SK-N-SH treated with all-trans-retinoic acid at 6 μM for 48 hours (cell line): Measurements from ENCODE around the gene SP3.

ENCODE experiments used
- ATAC-seq: fragments of 200-7000 bp; cut with Tn5 transposase; 3 replicates; pipeline ENCODE4 v1.9.1; 2020; ENCODE audit warnings: mild to moderate bottlenecking, moderate library complexity
- ARNTL ChIP-seq: fragments of 450-650 bp; formaldehyde crosslinking; IDR thresholded peaks from 2 replicates; pipeline ENCODE4 v1.5.0; 2020; ENCODE audit warnings: low read depth, mild to moderate bottlenecking, moderate library complexity, borderline replicate concordance
- BACH2 ChIP-seq: fragments of 250-450 bp; sonication (Bioruptor Pico); IDR thresholded peaks from 2 replicates; pipeline ENCODE4 v1.9.0; 2021; ENCODE audit warnings: mild to moderate bottlenecking, borderline replicate concordance
- CSDC2 ChIP-seq: fragments of 250-450 bp; sonication (Bioruptor Pico); IDR thresholded peaks from 2 replicates; pipeline ENCODE4 v1.5.0; 2020; ENCODE audit warnings: mild to moderate bottlenecking, moderate library complexity
- ESRRG ChIP-seq: fragments of 250-450 bp; sonication (Bioruptor Pico); IDR thresholded peaks from 2 replicates; pipeline ENCODE4 v1.6.1; 2021; ENCODE audit warnings: mild to moderate bottlenecking
- GLIS3 ChIP-seq: fragments of 250-450 bp; sonication (Bioruptor Pico); IDR thresholded peaks from 2 replicates; pipeline ENCODE4 v1.5.0; 2020; ENCODE audit warnings: mild to moderate bottlenecking, moderate library complexity
- ISL1 ChIP-seq: fragments of 250-450 bp; sonication (Bioruptor Pico); IDR thresholded peaks from 2 replicates; pipeline ENCODE4 v2.1.2; 2022; ENCODE audit warnings: mild to moderate bottlenecking, moderate library complexity
- OSR1 ChIP-seq: fragments of 250-450 bp; sonication (Bioruptor Pico); IDR thresholded peaks from 2 replicates; pipeline ENCODE4 v1.8.0; 2022; ENCODE audit warnings: moderate library complexity, mild to moderate bottlenecking, inconsistent platforms
- PATZ1 ChIP-seq: fragments of 250-450 bp; sonication (Bioruptor Pico); IDR thresholded peaks from 2 replicates; pipeline ENCODE4 v1.8.0; 2020; ENCODE audit warnings: mild to moderate bottlenecking, moderate library complexity, borderline replicate concordance
- POU6F1 ChIP-seq: fragments of 250-450 bp; sonication (Bioruptor Pico); IDR thresholded peaks from 2 replicates; pipeline ENCODE4 v1.8.0; 2021; ENCODE audit warnings: low read depth, mild to moderate bottlenecking, moderate library complexity, borderline replicate concordance
- PPARA ChIP-seq: fragments of 250-450 bp; sonication (Bioruptor Pico); IDR thresholded peaks from 2 replicates; pipeline ENCODE4 v1.5.0; 2020; ENCODE audit warnings: mild to moderate bottlenecking, borderline replicate concordance
- RARB ChIP-seq: fragments of 250-450 bp; sonication (Bioruptor Pico); IDR thresholded peaks from 2 replicates; pipeline ENCODE4 v1.8.0; 2021; ENCODE audit warnings: mild to moderate bottlenecking, moderate library complexity
- SNAI2 ChIP-seq: fragments of 250-450 bp; sonication (Bioruptor Pico); IDR thresholded peaks from 2 replicates; pipeline ENCODE4 v1.5.0; 2020; ENCODE audit warnings: mild to moderate bottlenecking, moderate library complexity
- TCF4 ChIP-seq: fragments of 250-450 bp; sonication (Bioruptor Pico); IDR thresholded peaks from 2 replicates; pipeline ENCODE4 v1.8.0; 2021; ENCODE audit warnings: mild to moderate bottlenecking, moderate library complexity, borderline replicate concordance
- TOX ChIP-seq: fragments of 250-450 bp; sonication (Bioruptor Pico); IDR thresholded peaks from 2 replicates; pipeline ENCODE4 v1.8.0; 2021; ENCODE audit warnings: mild to moderate bottlenecking, moderate library complexity, borderline replicate concordance
- ZC3H10 ChIP-seq: fragments of 250-450 bp; sonication (Bioruptor Pico); IDR thresholded peaks from 2 replicates; pipeline ENCODE4 v1.5.1; 2021; ENCODE audit warnings: mild to moderate bottlenecking, moderate library complexity
- ZFP3 ChIP-seq: fragments of 250-450 bp; sonication (Bioruptor Pico); IDR thresholded peaks from 2 replicates; pipeline ENCODE4 v1.5.0; 2020; ENCODE audit warnings: mild to moderate bottlenecking, moderate library complexity
- ZFP30 ChIP-seq: fragments of 450-650 bp; formaldehyde crosslinking; IDR thresholded peaks from 2 replicates; pipeline ENCODE4 v1.5.0; 2022; ENCODE audit warnings: mild to moderate bottlenecking, moderate library complexity
- ZNF70 ChIP-seq: fragments of 450-650 bp; formaldehyde crosslinking; IDR thresholded peaks from 2 replicates; pipeline ENCODE4 v1.5.0; 2020; ENCODE audit warnings: mild to moderate bottlenecking, moderate library complexity
- ZNF8 ChIP-seq: fragments of 450-650 bp; formaldehyde crosslinking; IDR thresholded peaks from 2 replicates; pipeline ENCODE4 v1.5.0; 2020; ENCODE audit warnings: mild to moderate bottlenecking, moderate library complexity
- TF ChIP-seq, protein P1 (sequence below): fragments of 250-450 bp; sonication (Bioruptor Pico); IDR thresholded peaks from 2 replicates; pipeline ENCODE4 v1.5.0; 2020; ENCODE audit warnings: mild to moderate bottlenecking, moderate library complexity
- TF ChIP-seq, protein P2 (sequence below): fragments of 250-450 bp; sonication (Bioruptor Pico); IDR thresholded peaks from 2 replicates; pipeline ENCODE4 v1.5.1; 2021; ENCODE audit warnings: mild to moderate bottlenecking, moderate library complexity
- TF ChIP-seq, protein P3 (sequence below): fragments of 250-450 bp; sonication (Bioruptor Pico); IDR thresholded peaks from 2 replicates; pipeline ENCODE4 v1.5.1; 2020; ENCODE audit warnings: low read depth, mild to moderate bottlenecking, moderate library complexity

SP3 gene

DNA sequence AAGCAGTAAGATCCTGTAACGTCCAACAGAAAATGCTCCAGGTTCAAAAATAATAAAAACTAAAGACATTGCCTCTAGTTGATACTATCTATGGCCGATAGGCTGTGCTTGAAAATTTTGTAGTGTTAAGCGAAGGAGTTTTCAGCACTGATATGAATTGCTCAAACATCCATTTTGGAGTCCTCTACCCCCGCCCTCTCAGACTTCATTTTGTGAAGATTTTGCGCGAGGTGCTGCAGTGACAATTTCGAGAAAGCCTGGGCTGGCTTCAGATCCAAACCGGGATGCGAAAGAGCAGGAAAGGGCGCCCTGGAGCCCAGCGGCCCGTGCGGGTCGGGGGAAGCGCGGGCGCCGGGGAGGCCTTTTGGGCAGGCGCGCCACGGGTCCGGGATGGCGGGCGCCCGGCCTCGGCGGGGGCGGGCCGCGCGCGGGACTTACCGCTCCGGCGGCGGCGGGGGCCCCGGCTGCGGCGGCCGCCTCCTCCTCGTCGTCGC lies 1.8 kb downstream of the SP3 start:
- no peak for TF ChIP-seq ZNF70
- TF ChIP-seq OSR1 = no peak
- TF ChIP-seq PPARA (CRISPR knock-in tag) = no peak
- no peak for TF ChIP-seq RARB (CRISPR knock-in tag)
- TF ChIP-seq, protein P1, sequence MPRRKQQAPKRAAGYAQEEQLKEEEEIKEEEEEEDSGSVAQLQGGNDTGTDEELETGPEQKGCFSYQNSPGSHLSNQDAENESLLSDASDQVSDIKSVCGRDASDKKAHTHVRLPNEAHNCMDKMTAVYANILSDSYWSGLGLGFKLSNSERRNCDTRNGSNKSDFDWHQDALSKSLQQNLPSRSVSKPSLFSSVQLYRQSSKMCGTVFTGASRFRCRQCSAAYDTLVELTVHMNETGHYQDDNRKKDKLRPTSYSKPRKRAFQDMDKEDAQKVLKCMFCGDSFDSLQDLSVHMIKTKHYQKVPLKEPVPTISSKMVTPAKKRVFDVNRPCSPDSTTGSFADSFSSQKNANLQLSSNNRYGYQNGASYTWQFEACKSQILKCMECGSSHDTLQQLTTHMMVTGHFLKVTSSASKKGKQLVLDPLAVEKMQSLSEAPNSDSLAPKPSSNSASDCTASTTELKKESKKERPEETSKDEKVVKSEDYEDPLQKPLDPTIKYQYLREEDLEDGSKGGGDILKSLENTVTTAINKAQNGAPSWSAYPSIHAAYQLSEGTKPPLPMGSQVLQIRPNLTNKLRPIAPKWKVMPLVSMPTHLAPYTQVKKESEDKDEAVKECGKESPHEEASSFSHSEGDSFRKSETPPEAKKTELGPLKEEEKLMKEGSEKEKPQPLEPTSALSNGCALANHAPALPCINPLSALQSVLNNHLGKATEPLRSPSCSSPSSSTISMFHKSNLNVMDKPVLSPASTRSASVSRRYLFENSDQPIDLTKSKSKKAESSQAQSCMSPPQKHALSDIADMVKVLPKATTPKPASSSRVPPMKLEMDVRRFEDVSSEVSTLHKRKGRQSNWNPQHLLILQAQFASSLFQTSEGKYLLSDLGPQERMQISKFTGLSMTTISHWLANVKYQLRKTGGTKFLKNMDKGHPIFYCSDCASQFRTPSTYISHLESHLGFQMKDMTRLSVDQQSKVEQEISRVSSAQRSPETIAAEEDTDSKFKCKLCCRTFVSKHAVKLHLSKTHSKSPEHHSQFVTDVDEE (CRISPR knock-in tag) = no peak
- TF ChIP-seq ESRRG = no peak
- no peak for TF ChIP-seq ZNF8 (CRISPR knock-in tag)
- TF ChIP-seq TCF4 (CRISPR knock-in tag) = no peak
- TF ChIP-seq GLIS3 (CRISPR knock-in tag) = no peak
- TF ChIP-seq, protein P2, sequence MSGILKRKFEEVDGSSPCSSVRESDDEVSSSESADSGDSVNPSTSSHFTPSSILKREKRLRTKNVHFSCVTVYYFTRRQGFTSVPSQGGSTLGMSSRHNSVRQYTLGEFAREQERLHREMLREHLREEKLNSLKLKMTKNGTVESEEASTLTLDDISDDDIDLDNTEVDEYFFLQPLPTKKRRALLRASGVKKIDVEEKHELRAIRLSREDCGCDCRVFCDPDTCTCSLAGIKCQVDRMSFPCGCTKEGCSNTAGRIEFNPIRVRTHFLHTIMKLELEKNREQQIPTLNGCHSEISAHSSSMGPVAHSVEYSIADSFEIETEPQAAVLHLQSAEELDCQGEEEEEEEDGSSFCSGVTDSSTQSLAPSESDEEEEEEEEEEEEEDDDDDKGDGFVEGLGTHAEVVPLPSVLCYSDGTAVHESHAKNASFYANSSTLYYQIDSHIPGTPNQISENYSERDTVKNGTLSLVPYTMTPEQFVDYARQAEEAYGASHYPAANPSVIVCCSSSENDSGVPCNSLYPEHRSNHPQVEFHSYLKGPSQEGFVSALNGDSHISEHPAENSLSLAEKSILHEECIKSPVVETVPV (CRISPR knock-in tag) = no peak
- ATAC-seq = peak; percentile 18

GRCh38 chr2:173962583-173963110 lies 2.5 kb downstream of the SP3 start:
- no peak for ATAC-seq
- TF ChIP-seq CSDC2 (CRISPR knock-in tag) (no peak), ESRRG (no peak), TOX (no peak), SNAI2 (CRISPR knock-in tag) (no peak), ARNTL (CRISPR knock-in tag) (no peak), ZNF70 (no peak), POU6F1 (CRISPR knock-in tag) (no peak), PPARA (CRISPR knock-in tag) (no peak), ZFP30 (no peak), OSR1 (no peak)
- TF ChIP-seq, protein P3, sequence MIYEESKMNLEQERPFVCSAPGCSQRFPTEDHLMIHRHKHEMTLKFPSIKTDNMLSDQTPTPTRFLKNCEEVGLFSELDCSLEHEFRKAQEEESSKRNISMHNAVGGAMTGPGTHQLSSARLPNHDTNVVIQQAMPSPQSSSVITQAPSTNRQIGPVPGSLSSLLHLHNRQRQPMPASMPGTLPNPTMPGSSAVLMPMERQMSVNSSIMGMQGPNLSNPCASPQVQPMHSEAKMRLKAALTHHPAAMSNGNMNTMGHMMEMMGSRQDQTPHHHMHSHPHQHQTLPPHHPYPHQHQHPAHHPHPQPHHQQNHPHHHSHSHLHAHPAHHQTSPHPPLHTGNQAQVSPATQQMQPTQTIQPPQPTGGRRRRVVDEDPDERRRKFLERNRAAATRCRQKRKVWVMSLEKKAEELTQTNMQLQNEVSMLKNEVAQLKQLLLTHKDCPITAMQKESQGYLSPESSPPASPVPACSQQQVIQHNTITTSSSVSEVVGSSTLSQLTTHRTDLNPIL = no peak

DNA sequence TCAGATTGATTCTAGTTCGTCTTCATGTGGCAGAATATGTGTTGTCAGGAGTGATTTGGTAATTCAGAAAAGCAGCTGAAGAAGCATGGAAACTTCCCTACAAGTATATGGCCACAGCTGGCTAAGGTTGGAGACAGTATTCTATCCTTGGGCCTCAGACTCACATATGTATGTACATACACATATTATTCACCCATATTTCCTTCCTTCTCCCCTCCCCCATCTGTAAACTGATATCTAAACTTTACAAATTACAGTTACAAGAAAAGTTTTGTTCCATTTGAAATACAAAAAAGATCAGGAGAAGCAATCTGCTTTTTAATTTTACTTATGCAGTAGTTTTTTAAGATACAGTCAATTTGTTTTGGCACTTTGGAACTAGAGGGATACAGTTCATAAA lies 3.1 kb downstream of the SP3 start:
- ATAC-seq = no peak
- no peak for TF ChIP-seq ZC3H10 (CRISPR knock-in tag)
- TF ChIP-seq ZNF8 (CRISPR knock-in tag) = no peak
- no peak for TF ChIP-seq ZFP3
- no peak for TF ChIP-seq ZNF70
- TF ChIP-seq ESRRG = no peak
- no peak for TF ChIP-seq PPARA (CRISPR knock-in tag)
- TF ChIP-seq PATZ1 = no peak
- no peak for TF ChIP-seq RARB (CRISPR knock-in tag)
- no peak for TF ChIP-seq ARNTL (CRISPR knock-in tag)
- no peak for TF ChIP-seq ZFP30
- TF ChIP-seq, all 23 proteins: peak for 0

DNA sequence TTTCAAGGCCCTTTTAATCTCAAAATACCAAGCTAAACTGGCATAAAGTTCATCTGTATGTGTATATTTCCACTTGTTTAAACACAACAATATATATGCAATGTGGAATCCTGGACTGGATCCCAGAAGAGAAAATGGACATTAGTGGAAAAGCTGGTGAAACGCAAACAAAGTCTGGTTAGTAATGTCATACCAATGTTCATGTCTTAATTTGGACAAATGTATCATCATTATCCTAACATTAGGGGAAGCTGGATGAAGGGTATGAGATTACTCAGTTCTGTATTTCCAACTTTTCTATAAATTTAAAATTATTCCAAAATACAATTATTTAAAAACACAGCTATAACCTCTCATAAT lies 3.8 kb downstream of the SP3 start:
- ATAC-seq = no peak
- no peak for TF ChIP-seq ISL1 (CRISPR knock-in tag)
- no peak for TF ChIP-seq TOX
- TF ChIP-seq PATZ1 = no peak
- no peak for TF ChIP-seq CSDC2 (CRISPR knock-in tag)
- TF ChIP-seq BACH2 (CRISPR knock-in tag) = no peak
- TF ChIP-seq, protein P2 (CRISPR knock-in tag) = no peak
